ENCODE results near the gene GYPA.
"Not testable (repeated sequence)": the region's sequence is repeated elsewhere in the genome, so short reads cannot be mapped to it uniquely, and the experiment has no call there.

The GYPA gene

GRCh38 chr4:144128709-144129320 is 11.7 kb downstream of the GYPA start:
- not testable (repeated sequence) for DNase-seq

- not testable (repeated sequence) for DNase-seq
Observed at GRCh38 chr4:144125109-144125508, 15.4 kb downstream of the GYPA start.

DNA sequence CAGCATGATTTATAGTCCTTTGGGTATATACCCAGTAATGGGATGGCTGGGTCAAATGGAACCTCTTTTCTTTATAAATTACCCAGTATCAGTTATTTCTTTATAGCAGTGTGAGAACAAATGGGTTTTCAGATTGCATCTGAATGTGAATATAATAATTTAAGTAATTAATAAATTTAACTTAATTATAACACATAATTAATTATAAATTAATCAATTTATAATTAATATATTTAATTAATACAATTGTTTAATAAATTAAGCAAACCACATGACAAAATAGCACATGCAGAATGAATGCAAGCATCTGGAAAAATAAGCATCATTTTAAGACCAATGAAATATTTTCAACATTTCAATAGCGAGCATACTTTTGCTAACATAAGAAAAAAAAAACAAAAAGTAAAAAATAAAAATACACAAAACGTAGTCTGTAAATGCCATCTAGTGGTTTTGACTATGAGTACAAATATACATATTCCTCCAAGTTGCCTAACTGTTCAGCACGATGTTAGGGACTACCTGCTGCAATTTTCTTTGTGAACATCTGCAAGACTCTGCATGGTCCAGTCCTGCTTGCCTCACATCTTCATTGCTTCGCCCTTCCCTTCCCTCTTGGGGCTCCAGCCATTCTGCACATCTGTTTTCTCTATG is 16.4 kb downstream of the GYPA start:
- not testable (repeated sequence) for DNase-seq

- DNase-seq: not testable (repeated sequence)
Observed at GRCh38 chr4:144123269-144123668, 17.2 kb downstream of the GYPA start.

DNA sequence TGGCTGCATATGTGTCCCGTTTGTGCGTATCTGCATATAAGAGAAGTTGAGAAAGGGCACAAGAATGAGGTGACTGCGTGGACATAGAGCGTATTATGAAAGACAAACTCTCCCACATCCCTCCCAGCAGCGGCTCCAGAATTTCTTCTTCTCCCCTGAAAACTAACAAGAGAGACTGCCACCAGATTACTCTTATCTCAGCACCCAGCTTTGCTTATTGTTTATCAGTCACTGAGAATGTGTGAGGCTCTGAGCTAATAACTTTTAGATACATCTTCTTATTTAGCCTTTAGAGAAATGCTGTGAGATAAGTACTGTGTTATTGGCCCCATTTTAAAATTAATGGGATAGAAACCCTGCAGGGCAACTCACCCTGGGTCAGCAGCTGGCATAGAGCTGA is 20.8 kb downstream of the GYPA start:
- DNase-seq: not testable (repeated sequence)

- DNase-seq: no peak
Observed at GRCh38 chr4:144115519-144115918, 25.0 kb downstream of the GYPA start.

GRCh38 chr4:144113546-144113945 is 27.0 kb downstream of the GYPA start:
- DNase-seq: no peak

GRCh38 chr4:144104509-144105130 is 35.9 kb downstream of the GYPA start:
- DNase-seq: no peak

DNA sequence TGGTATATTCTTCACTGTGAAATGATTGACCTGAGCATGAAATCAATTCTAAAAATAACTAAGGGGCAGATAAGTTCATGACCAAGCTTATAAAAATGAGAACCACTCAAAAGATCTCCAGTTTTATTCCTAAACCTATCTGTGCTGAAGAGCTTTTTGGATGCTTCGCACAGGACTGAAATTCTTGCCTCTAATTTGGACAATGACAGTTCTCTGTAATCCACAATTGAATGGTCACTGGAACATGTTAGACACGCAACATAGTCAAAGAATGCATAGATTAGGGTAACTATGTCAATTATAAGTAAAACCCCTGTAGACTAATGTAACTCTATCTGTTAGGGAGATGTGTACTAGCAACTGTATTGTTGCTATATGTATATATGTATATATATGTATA is 42.7 kb downstream of the GYPA start:
- DNase-seq: not testable (repeated sequence)

GRCh38 chr4:144093995-144094394 is 46.5 kb downstream of the GYPA start:
- DNase-seq: not testable (repeated sequence)

- not testable (repeated sequence) for DNase-seq
Observed at GRCh38 chr4:144091181-144091580, 49.3 kb downstream of the GYPA start.

DNA sequence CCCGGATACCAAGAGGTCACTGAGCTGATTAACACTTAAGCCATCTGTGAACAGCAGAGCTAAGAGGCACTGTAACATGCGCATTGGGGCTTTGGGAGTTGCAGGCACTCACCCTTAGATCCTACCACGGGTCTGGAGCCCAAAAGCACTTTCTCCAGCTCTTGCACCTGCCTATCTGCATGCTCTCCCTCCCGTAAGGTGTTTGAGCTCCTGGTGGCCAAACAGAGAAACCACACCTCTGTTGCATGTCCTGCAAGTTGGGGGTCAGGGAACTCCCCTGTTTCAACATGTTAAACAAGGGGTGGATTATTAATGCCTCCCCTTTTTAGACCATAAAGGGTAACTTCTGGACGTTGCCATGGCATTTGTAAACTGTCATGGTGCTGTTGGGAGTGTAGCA is 49.8 kb downstream of the GYPA start:
- no peak for DNase-seq

GRCh38 chr4:144082053-144082452 is 58.5 kb downstream of the GYPA start:
- not testable (repeated sequence) for DNase-seq

GRCh38 chr4:144080135-144080534 is 60.4 kb downstream of the GYPA start:
- not testable (repeated sequence) for DNase-seq

GRCh38 chr4:144078746-144079145 is 61.8 kb downstream of the GYPA start:
- DNase-seq: not testable (repeated sequence)

GRCh38 chr4:144061556-144061955 is 79.0 kb downstream of the GYPA start:
- not testable (repeated sequence) for DNase-seq

GRCh38 chr4:144060234-144060859 is 80.2 kb downstream of the GYPA start:
- not testable (repeated sequence) for DNase-seq
